SU-DHL-6 (cell line): Measurements from ENCODE around the gene CUZD1.
"Not testable (repeated sequence)": the region's sequence is repeated elsewhere in the genome, so short reads cannot be mapped to it uniquely, and the experiment has no call there.

Source experiments
- H2AFZ ChIP-seq: fragments of 200-600 bp; sonication (generic); 2 replicates; pipeline ENCODE4 v1.6.1; 2014; ENCODE audit warnings: low read depth, mild to moderate bottlenecking, moderate library complexity, mixed read lengths, antibody characterized with exemption, low read length; ENCODE audit not compliant: severe bottlenecking
- H3F3A ChIP-seq: fragments of 200-600 bp; shearing (Covaris generic); 2 replicates; pipeline ENCODE4 v1.6.0; 2016; ENCODE audit warnings: antibody characterized with exemption, mild to moderate bottlenecking; ENCODE audit not compliant: insufficient read depth
- H3K27ac ChIP-seq: fragments of 200-600 bp; sonication (generic); 2 replicates; pipeline ENCODE4 v1.5.1; 2016; ENCODE audit warnings: low read depth, mild to moderate bottlenecking, low read length, moderate library complexity, mixed read lengths
- H3K27me3 ChIP-seq: fragments of 200-600 bp; sonication (generic), shearing (Covaris generic); 2 replicates; pipeline ENCODE4 v1.6.0; 2014; ENCODE audit warnings: mild to moderate bottlenecking, low read length
- H3K36me3 ChIP-seq: fragments of 200-600 bp; sonication (generic); 2 replicates; pipeline ENCODE4 v1.6.1; 2014; ENCODE audit warnings: mild to moderate bottlenecking, low read length, mixed read lengths
- H3K4me2 ChIP-seq: fragments of 300-600, 200-600 bp; shearing (Covaris generic), sonication (generic); 2 replicates; pipeline ENCODE4 v1.6.0; 2014; ENCODE audit warnings: low read length, low read depth, mild to moderate bottlenecking; ENCODE audit not compliant: poor library complexity, severe bottlenecking
- H3K4me3 ChIP-seq: fragments of 200-600 bp; sonication (generic); 2 replicates; pipeline ENCODE4 v1.5.1; 2014; ENCODE audit warnings: antibody characterized with exemption, low read length, mild to moderate bottlenecking, mixed read lengths; ENCODE audit not compliant: insufficient read depth, poor library complexity, severe bottlenecking
- H3K79me2 ChIP-seq: fragments of 200-600 bp; sonication (generic); 2 replicates; pipeline ENCODE4 v1.6.1; 2014; ENCODE audit warnings: mild to moderate bottlenecking, low read length, moderate library complexity; ENCODE audit not compliant: insufficient read depth
- H3K9ac ChIP-seq: fragments of 200-600 bp; sonication (generic); 2 replicates; pipeline ENCODE4 v1.7.0; 2014; ENCODE audit warnings: mild to moderate bottlenecking, low read length
- H3K9me2 ChIP-seq: fragments of 200-600 bp; sonication (generic); replicated peaks from 2 replicates; pipeline ENCODE4 v1.6.1; 2014; ENCODE audit warnings: low read length; ENCODE audit not compliant: insufficient read depth
- H3K9me3 ChIP-seq: fragments of 200-600 bp; sonication (generic); 2 replicates; pipeline ENCODE4 v1.6.1; 2014; ENCODE audit warnings: low read length, mixed read lengths; ENCODE audit not compliant: insufficient read depth
- H4K20me1 ChIP-seq: fragments of 200-600 bp; sonication (generic); 2 replicates; pipeline ENCODE4 v1.6.1; 2014; ENCODE audit warnings: low read depth, mild to moderate bottlenecking, antibody characterized with exemption, low read length, moderate library complexity, mixed read lengths
- EZH2phosphoT487 ChIP-seq: fragments of 200-600 bp; sonication (generic), shearing (Covaris generic); conservative IDR thresholded peaks from 2 replicates; pipeline ENCODE4 v1.6.1; 2018; ENCODE audit warnings: mild to moderate bottlenecking, antibody characterized with exemption, low read length, moderate library complexity, mixed read lengths
- TF ChIP-seq, protein P1 (sequence below): fragments of 200-600 bp; sonication (generic); IDR thresholded peaks from one replicate; pipeline ENCODE4 v1.5.1; 2017; ENCODE audit warnings: antibody characterized with exemption, mild to moderate bottlenecking, low read length, moderate library complexity; ENCODE audit not compliant: insufficient read depth, poor library complexity, severe bottlenecking

CUZD1 gene

DNA sequence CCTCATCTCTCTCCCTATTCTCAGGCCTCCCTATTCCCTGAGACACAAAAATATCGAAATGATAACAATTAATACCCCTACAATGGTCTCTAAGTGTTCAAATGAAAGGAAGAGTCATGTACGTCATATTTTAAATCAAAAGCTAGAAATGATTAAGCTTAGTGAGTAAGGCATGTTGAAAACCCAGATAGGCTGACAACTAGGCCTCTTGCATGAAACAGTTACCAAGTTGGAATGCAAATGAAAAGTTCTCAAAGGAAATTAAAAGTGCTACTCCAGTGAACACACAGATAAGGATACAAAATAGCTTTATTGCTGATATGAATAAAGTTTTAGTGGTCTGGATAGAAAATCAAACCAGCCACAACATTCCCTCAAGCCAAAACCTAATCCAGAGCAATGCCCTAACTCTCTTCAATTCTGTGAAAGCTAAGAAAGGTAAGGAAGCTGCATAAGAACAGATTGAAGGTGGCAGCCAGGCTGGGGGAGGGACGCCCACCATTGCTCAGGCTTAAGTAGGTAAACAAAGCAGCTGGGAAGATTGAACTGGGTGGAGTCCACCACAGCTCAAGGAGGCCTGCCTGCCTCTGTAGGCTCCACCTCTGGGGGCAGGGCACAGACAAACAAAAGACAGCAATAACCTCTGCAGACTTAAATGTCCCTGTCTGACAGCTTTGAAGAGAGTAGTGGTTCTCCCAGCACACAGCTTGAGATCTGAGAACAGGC lies 21.3 kb upstream of the CUZD1 start:
- not testable (repeated sequence) for H3F3A ChIP-seq, H3K9me2 ChIP-seq, H3K9me3 ChIP-seq, H3K4me2 ChIP-seq, H3K27ac ChIP-seq, H3K36me3 ChIP-seq, H3K27me3 ChIP-seq, H2AFZ ChIP-seq, H3K9ac ChIP-seq, H3K4me3 ChIP-seq
- Histone ChIP-seq H3K79me2 (peaks cover 64% of the 10 kb centered on the region), H4K20me1 (peaks cover 11% of the 10 kb centered on the region; the same call in 1 of the 2 replicates)

DNA sequence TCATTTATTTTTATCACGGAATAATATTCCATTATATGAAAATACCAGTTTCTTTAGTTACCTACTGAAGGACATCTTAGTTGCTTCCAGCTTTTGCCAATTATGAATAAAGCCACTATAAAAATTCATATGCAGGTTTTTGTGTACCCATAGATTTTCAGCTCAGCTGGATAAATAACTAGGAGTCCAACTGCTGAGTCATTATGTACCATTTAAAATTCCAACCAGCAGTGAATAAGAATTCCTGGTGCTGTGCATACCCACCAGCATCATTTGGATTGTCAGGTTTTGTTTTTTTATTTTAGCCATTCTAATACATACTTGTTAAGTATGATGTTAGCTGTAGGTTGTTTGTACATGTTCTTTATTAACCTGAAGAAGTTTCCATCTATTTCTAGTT lies 19.2 kb upstream of the CUZD1 start:
- no peaks in the 10 kb centered on the region for H3K9me2 ChIP-seq
- no peak for TF ChIP-seq EZH2phosphoT487
- TF ChIP-seq, protein P1, sequence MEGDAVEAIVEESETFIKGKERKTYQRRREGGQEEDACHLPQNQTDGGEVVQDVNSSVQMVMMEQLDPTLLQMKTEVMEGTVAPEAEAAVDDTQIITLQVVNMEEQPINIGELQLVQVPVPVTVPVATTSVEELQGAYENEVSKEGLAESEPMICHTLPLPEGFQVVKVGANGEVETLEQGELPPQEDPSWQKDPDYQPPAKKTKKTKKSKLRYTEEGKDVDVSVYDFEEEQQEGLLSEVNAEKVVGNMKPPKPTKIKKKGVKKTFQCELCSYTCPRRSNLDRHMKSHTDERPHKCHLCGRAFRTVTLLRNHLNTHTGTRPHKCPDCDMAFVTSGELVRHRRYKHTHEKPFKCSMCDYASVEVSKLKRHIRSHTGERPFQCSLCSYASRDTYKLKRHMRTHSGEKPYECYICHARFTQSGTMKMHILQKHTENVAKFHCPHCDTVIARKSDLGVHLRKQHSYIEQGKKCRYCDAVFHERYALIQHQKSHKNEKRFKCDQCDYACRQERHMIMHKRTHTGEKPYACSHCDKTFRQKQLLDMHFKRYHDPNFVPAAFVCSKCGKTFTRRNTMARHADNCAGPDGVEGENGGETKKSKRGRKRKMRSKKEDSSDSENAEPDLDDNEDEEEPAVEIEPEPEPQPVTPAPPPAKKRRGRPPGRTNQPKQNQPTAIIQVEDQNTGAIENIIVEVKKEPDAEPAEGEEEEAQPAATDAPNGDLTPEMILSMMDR: no peak
- no peak overlapping the region for H3K4me3 ChIP-seq
- H3K36me3 ChIP-seq: peaks cover 12% of the 10 kb centered on the region
- no peaks in the 10 kb centered on the region for H3F3A ChIP-seq
- H4K20me1 ChIP-seq: peaks cover 29% of the 10 kb centered on the region
- peaks cover 84% of the 10 kb centered on the region for H3K79me2 ChIP-seq
- no peaks in the 10 kb centered on the region for H3K9me3 ChIP-seq
- H3K27me3 ChIP-seq: no peaks in the 10 kb centered on the region
- H3K27ac ChIP-seq: no peak overlapping the region
- H2AFZ ChIP-seq: no peak overlapping the region
- H3K9ac ChIP-seq: no peak overlapping the region
- no peak overlapping the region for H3K4me2 ChIP-seq

DNA sequence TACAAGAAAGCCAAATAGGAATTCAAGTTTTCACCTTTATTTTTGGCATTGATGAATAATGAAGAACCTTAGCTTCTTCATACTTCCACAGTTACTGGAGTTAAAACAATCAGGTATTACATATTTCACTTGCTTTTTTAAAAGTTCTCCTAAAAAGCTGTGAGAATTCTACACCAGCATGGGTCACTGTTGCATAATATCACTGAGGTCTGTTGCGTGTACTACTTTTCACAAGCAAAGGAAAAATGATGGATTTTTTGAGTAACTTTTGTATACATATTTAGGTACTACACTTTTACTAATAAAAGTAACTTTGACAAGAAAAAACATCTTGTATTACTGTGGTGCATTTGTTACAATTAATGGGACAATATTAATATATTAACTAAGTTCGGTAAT lies 18.5 kb upstream of the CUZD1 start:
- H4K20me1 ChIP-seq: peaks cover 29% of the 10 kb centered on the region

More for the DNA sequence above, 18.5 kb upstream of the CUZD1 start:
- TF ChIP-seq, protein P1: no peak
- no peak for TF ChIP-seq EZH2phosphoT487
- Histone ChIP-seq H3K79me2 (peaks cover 91% of the 10 kb centered on the region), H3F3A (no peaks in the 10 kb centered on the region), H3K27ac (no peak overlapping the region), H3K36me3 (peaks cover 12% of the 10 kb centered on the region), H3K27me3 (no peaks in the 10 kb centered on the region), H3K4me3 (no peak overlapping the region), H3K9me2 (no peaks in the 10 kb centered on the region), H3K9me3 (no peaks in the 10 kb centered on the region), H3K4me2 (no peak overlapping the region), H3K9ac (no peak overlapping the region), H2AFZ (no peak overlapping the region)
